ENCODE data around the gene DGKE.

DGKE gene

DNA sequence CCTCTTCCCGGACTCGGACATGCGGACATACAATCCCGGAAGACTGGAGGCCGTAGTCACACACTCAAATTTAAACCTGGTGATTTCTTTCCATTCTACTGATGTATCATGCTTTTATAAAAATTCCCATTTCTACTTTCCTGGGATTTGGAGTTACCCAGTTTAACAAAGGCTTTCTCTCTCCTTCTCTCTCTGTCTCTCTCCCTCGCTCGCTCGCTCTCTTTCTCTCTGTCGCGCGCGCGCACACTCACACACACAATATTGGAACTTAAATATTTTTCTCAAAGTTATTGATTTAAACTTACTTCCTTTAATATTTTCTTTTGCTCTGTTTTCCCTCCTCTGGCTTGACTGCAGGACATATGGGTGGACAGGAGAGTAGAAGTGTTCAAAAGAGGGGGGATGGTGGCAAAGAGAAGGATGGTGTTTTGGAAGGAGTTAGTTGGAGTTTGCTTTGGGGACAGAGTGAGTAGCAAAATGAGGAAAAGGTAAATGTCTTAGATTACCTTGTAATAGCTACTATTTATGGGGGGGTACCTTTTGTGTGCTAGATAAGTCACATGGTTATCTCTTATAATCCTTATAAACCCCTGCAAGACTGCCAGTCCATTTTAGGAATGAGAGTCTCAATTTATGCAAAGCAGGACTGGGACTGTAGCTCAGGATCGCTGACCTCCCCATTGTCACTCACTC lies 80.8 kb downstream of the DGKE start:
- no peak for DNase-seq (ENCODE audit: low spot score)

DNA sequence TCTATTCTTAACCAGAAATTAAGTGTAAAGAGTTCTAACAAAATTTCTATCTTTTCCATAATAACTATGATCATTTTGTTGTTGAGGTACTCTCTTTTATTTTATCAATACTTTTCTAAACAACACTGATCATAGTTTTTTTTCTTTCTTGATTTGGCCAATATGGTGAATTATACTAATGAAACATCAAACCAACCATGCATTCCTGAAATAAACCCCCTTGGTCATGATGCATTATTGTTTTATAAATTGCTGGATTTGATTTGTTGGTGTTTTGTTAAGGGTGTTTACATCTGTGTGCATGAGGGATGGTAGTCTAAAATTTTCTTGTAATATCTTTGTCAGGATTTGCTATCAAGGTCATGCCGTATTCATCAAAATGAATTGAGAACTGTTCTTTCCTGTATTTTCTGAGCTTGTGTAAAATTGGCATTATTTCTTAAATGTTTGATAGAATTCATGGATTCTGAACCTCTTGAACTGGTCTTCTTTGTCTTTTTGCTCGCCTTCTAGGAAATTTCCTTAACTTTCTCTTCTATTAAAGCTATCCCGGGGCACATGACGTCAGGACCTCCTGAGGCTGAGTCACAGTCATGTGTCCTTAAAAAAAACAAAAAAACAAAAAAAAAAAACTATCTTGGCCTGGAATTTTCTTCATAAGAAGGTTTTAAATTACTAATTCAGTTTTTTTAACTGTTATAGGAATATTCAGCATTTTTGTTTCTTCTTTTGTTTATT lies 83.8 kb downstream of the DGKE start:
- DNase-seq (ENCODE audit: low spot score): no peak

- no peak for DNase-seq (ENCODE audit: low spot score)
Measured at GRCh38 chr17:56918916-56919315, 85.0 kb downstream of the DGKE start.

All from D341Med (cell line).